HepG2 (cell line): ENCODE data around the gene CYP4F8. TPM values are rescaled to one million over a fixed set of nuclear protein-coding genes. Genes with fewer than 3 reads are reported as not detected.

Experiments
- ATAC-seq: fragments of 200-7000 bp; cut with Tn5 transposase; 3 replicates; pipeline ENCODE4 v1.9.1; 2020; ENCODE audit warnings: mild to moderate bottlenecking, moderate library complexity
- Bru-seq: library from RNA; stranded (reverse); fragments of 400-500 nt; gene quantifications from one replicate; lab custom pipeline; 2021; lab: Mats Ljungman, UMichigan
- BruChase-seq, 2 experiments: library from RNA; stranded (reverse); fragments of 400-500 nt; gene quantifications; one replicate each; lab custom pipeline; 2021; lab: Mats Ljungman, UMichigan
- BruUV-seq: library from RNA; stranded (reverse); fragments of 400-500 nt; replicated peaks from 2 replicates; lab custom pipeline; 2021; lab: Mats Ljungman, UMichigan
- CTCF ChIA-PET: fragments of 300-600 bp; formaldehyde crosslinking; extraction: SDS; loops from one replicate; lab custom pipeline; 2021; ENCODE audit warnings: low total read pairs, inconsistent platforms, low intra/inter-chr PET ratio; lab: Yijun Ruan, JAX
- POLR2A ChIA-PET: fragments of 350-600 bp; sonication (Branson Sonifier 250); formaldehyde crosslinking; loops from one replicate; lab custom pipeline; 2020; ENCODE audit warnings: antibody characterized with exemption, inconsistent platforms; lab: Yijun Ruan, JAX
- DNase-seq: peaks from one replicate; pipeline ENCODE4 v3.0.0-alpha.2; 2015; ENCODE audit warnings: low spot score
- FAIRE-seq: peaks from 3 replicates; lab custom pipeline; 2011; peaks lifted over from hg19 to GRCh38; lab: Jason Lieb, UNC
- H2AFZ ChIP-seq: one replicate; pipeline ENCODE4 v1.6.1; 2011; ENCODE audit warnings: low read length, inconsistent platforms
- H3K27ac ChIP-seq: fragments of 300-600 bp; 3 replicates; pipeline ENCODE4 v1.8.0; 2011; ENCODE audit warnings: mixed run types, mild to moderate bottlenecking, mixed read lengths, low read length, inconsistent platforms; ENCODE audit not compliant: insufficient read depth; ENCODE audit errors: extremely low read length
- H3K27me3 ChIP-seq, 2 experiments: fragments of 200-600 bp in 1 of 2; 2 replicates in 1 of 2; 3 replicates in 1 of 2; pipeline versions ENCODE4 v1.6.0 to v1.8.0; 2011; ENCODE audit warnings: low read length in 2 of 2, mild to moderate bottlenecking in 2 of 2, moderate library complexity in 2 of 2, inconsistent platforms in 1 of 2; ENCODE audit not compliant: insufficient read depth in 2 of 2, control insufficient read depth in 1 of 2
- H3K36me3 ChIP-seq, 2 experiments: fragments of 200-600 bp in 1 of 2; replicated peaks in 1 of 2; 2 replicates in 1 of 2; 3 replicates in 1 of 2; pipeline versions ENCODE4 v1.5.1 to v1.8.0; 2011; ENCODE audit warnings: low read length in 2 of 2, inconsistent platforms in 1 of 2; ENCODE audit not compliant: insufficient read depth in 2 of 2, control insufficient read depth in 1 of 2
- H3K4me1 ChIP-seq: 2 replicates; pipeline ENCODE4 v1.5.1; 2012; ENCODE audit warnings: low read length, inconsistent platforms; ENCODE audit not compliant: insufficient read depth
- H3K4me2 ChIP-seq: 2 replicates; pipeline ENCODE4 v1.6.0; 2011; ENCODE audit warnings: low read depth, low read length, inconsistent platforms
- H3K4me3 ChIP-seq, 3 experiments: fragments of 200-600 bp in 1 of 3; sonication (generic), shearing (Covaris generic) in 1 of 3; replicated peaks in 1 of 3; 2 replicates each; pipeline ENCODE4 v1.5.1; 2011 to 2016; ENCODE audit warnings: low read length in 3 of 3, inconsistent platforms in 2 of 3, low read depth in 2 of 3, mild to moderate bottlenecking in 2 of 3, control low read depth in 1 of 3, mixed read lengths in 1 of 3; ENCODE audit not compliant: insufficient read depth in 1 of 3
- H3K79me2 ChIP-seq: one replicate; pipeline ENCODE4 v1.6.1; 2011; ENCODE audit warnings: low read length, inconsistent platforms; ENCODE audit not compliant: insufficient read depth
- H3K9ac ChIP-seq: 2 replicates; pipeline ENCODE4 v1.6.0; 2011; ENCODE audit warnings: mild to moderate bottlenecking, low read depth, low read length, inconsistent platforms; ENCODE audit not compliant: insufficient read depth
- H3K9me3 ChIP-seq: 2 replicates; pipeline ENCODE4 v1.5.1; 2012; ENCODE audit warnings: mild to moderate bottlenecking, low read length
- H4K20me1 ChIP-seq: 2 replicates; pipeline ENCODE4 v1.6.0; 2011; ENCODE audit warnings: inconsistent platforms, mild to moderate bottlenecking, low read length, moderate library complexity; ENCODE audit not compliant: insufficient read depth
- DR1 ChIP-seq: sonication (generic); formaldehyde crosslinking; IDR thresholded peaks from 2 replicates; pipeline ENCODE4 v1.8.0; 2021; ENCODE audit warnings: mild to moderate bottlenecking, missing genetic modification reagents, inconsistent platforms
- FOXM1 ChIP-seq: sonication (generic); formaldehyde crosslinking; IDR thresholded peaks from 2 replicates; pipeline ENCODE4 v1.5.0; 2020; ENCODE audit warnings: missing genetic modification reagents
- GTF3A ChIP-seq: sonication (generic); formaldehyde crosslinking; conservative IDR thresholded peaks from 2 replicates; pipeline ENCODE4 v1.4.0; 2020; ENCODE audit warnings: mild to moderate bottlenecking, missing genetic modification reagents
- MAFF ChIP-seq: IDR thresholded peaks from 2 replicates; pipeline ENCODE4 v1.6.1; 2011; ENCODE audit warnings: low read depth, low read length, improper control_type of control experiment
- MAFK ChIP-seq, 2 experiments: IDR thresholded peaks in 1 of 2; conservative IDR thresholded peaks in 1 of 2; 2 replicates each; pipeline ENCODE4 v1.6.1; 2011; ENCODE audit warnings: improper control_type of control experiment in 2 of 2, low read length in 2 of 2
- NR2F1 ChIP-seq, 2 experiments: fragments of 450-650 bp in 1 of 2; formaldehyde crosslinking in 1 of 2; IDR thresholded peaks; 2 replicates each; pipeline versions ENCODE4 v1.5.0 to v1.6.1; 2016 to 2020; ENCODE audit warnings: mild to moderate bottlenecking in 1 of 2, missing compliant biosample characterization in 1 of 2, missing genetic modification reagents in 1 of 2, moderate library complexity in 1 of 2
- NR2F6 ChIP-seq, 2 experiments: IDR thresholded peaks; 2 replicates each; pipeline ENCODE4 v1.6.1; 2016; ENCODE audit warnings: antibody characterized with exemption in 1 of 2, mild to moderate bottlenecking in 1 of 2
- PBX2 ChIP-seq: IDR thresholded peaks from 2 replicates; pipeline ENCODE4 v1.6.1; 2016; ENCODE audit warnings: control low read depth
- PITX1 ChIP-seq: sonication (generic); formaldehyde crosslinking; IDR thresholded peaks from 2 replicates; pipeline ENCODE4 v1.5.1; 2020; ENCODE audit warnings: mild to moderate bottlenecking, missing genetic modification reagents
- SOX13 ChIP-seq, 3 experiments: fragments of 450-650 bp in 1 of 3; sonication (generic) in 1 of 3; formaldehyde crosslinking in 1 of 3; IDR thresholded peaks in 2 of 3; conservative IDR thresholded peaks in 1 of 3; 2 replicates each; pipeline versions ENCODE4 v1.5.0 to v1.6.1; 2016 to 2020; ENCODE audit warnings: antibody characterized with exemption in 1 of 3, mild to moderate bottlenecking in 1 of 3, missing compliant biosample characterization in 1 of 3, missing genetic modification reagents in 1 of 3, moderate library complexity in 1 of 3
- TCF7L2 ChIP-seq: IDR thresholded peaks from 2 replicates; pipeline ENCODE4 v1.6.1; 2011; ENCODE audit warnings: mild to moderate bottlenecking, low read depth, low read length, moderate library complexity
- TFAP4 ChIP-seq: sonication (generic); IDR thresholded peaks from 2 replicates; pipeline ENCODE4 v1.6.1; 2016; ENCODE audit warnings: low read depth, borderline replicate concordance
- ZNF580 ChIP-seq: IDR thresholded peaks from 2 replicates; pipeline ENCODE4 v1.6.1; 2016; ENCODE audit warnings: low read depth, borderline replicate concordance
- ZNF841 ChIP-seq: sonication (generic); formaldehyde crosslinking; IDR thresholded peaks from 2 replicates; pipeline ENCODE4 v1.8.1; 2023; ENCODE audit warnings: missing genetic modification reagents, borderline replicate concordance
- WGBS: methylation state at CpG from one replicate; pipeline ENCODE4 v1.1.6; 2017; ENCODE audit warnings: low lambda C conversion rate; 5-methylcytosine and 5-hydroxymethylcytosine counted together
- in situ Hi-C: cut with HindIII; loops from 2 replicates; pipeline ENCODE4 v1.10.0; 2017; ENCODE audit warnings: low pct_unique_long_range_greater_than_20kb; ENCODE audit not compliant: extremely low pct_ligation_motif_present
- intact Hi-C: fragments of 100-400 bp; cut with micrococcal nuclease; formaldehyde crosslinking; loops from one replicate; pipeline ENCODE4 v1.10.0; 2022; ENCODE audit not compliant: unreplicated experiment
- long read RNA-seq, 2 experiments: library from RNA in 1 of 2; library from polyadenylated mRNA in 1 of 2; stranded (forward) in 1 of 2; unstranded in 1 of 2; transcript quantifications; one replicate each; pipeline ENCODE4 v2.0.0, GENCODE V29; 2019 to 2022
- polyA minus RNA-seq, 3 experiments: library from RNA; depleted of rRNA, polyadenylated mRNA; stranded (reverse); fragments of >200 nt; gene quantifications; 2 replicates each; pipeline ENCODE4 v1.2.3, GENCODE V29; 2011; ENCODE audit warnings: low replicate concordance in 1 of 3
- polyA plus RNA-seq, 8 experiments: library from polyadenylated mRNA; depleted of rRNA in 3 of 8; stranded (reverse) in 7 of 8; unstranded in 1 of 8; fragments of >200 nt; fragmentation: Illumina TruSeq in 4 of 8; extraction: Trizol in 4 of 8; gene quantifications; 2 replicates each; pipeline versions ENCODE4 v1.2.1 to v1.2.3, GENCODE V29; 2011 to 2016; ENCODE audit warnings: low read depth in 4 of 8, missing spikeins in 1 of 8, mixed read lengths in 1 of 8; ENCODE audit not compliant: insufficient read depth in 1 of 8
- total RNA-seq, 5 experiments: library from RNA; depleted of rRNA; stranded (reverse); fragments of >200 nt; fragmentation: Illumina TruSeq; extraction: Trizol; gene quantifications; 2 replicates each; pipeline ENCODE4 v1.2.3, GENCODE V29; 2016; ENCODE audit warnings: low read depth in 1 of 5

The CYP4F8 gene
- not detected in 2 replicates for total RNA-seq (2016; rRNA removed; fragmentation: Illumina TruSeq; extraction: Trizol)
- total RNA-seq (2016; cell fraction: cytosol; rRNA removed; fragmentation: Illumina TruSeq; extraction: Trizol; ENCODE audit: low read depth) = not detected in 2 replicates
- not detected in 2 replicates for total RNA-seq (2016; cell fraction: insoluble cytoplasmic fraction; rRNA removed; fragmentation: Illumina TruSeq; extraction: Trizol)
- not detected in 2 replicates for total RNA-seq (2016; cell fraction: membrane; rRNA removed; fragmentation: Illumina TruSeq; extraction: Trizol)
- total RNA-seq (2016; cell fraction: nucleus; rRNA removed; fragmentation: Illumina TruSeq; extraction: Trizol) = not detected in 2 replicates
- not detected in 2 replicates for polyA plus RNA-seq (2011; rRNA removed)
- polyA plus RNA-seq (2011; cell fraction: cytosol; rRNA removed) = not detected in 2 replicates
- not detected in 2 replicates for polyA plus RNA-seq (2011; cell fraction: nucleus; rRNA removed)
- not detected in 2 replicates for polyA plus RNA-seq (2012)
- not detected in 2 replicates for polyA plus RNA-seq (2016; cell fraction: cytosol; fragmentation: Illumina TruSeq; extraction: Trizol; ENCODE audit: low read depth)
- not detected in 2 replicates for polyA plus RNA-seq (2016; cell fraction: insoluble cytoplasmic fraction; fragmentation: Illumina TruSeq; extraction: Trizol; ENCODE audit: low read depth)
- not detected in 2 replicates for polyA plus RNA-seq (2016; cell fraction: membrane; fragmentation: Illumina TruSeq; extraction: Trizol; ENCODE audit: low read depth)
- not detected in 2 replicates for polyA plus RNA-seq (2016; cell fraction: nucleus; fragmentation: Illumina TruSeq; extraction: Trizol; ENCODE audit: insufficient read depth, low read depth)
- polyA minus RNA-seq (2011; rRNA and poly(A)+ RNA removed; ENCODE audit: low replicate concordance) = not detected in 2 replicates
- polyA minus RNA-seq (2011; cell fraction: cytosol; rRNA and poly(A)+ RNA removed) = not detected in 2 replicates
- polyA minus RNA-seq (2011; cell fraction: nucleus; rRNA and poly(A)+ RNA removed) = not detected in 2 replicates
- Bru-seq, nascent RNA = percentile 5 among the genes with signal in this experiment
- BruChase-seq, experiment 1, labeled RNA remaining after a 6-hour chase = not detected
- not detected for BruChase-seq, experiment 2, labeled RNA remaining after a 2-hour chase
- long read RNA-seq, experiment 1 = 0 reads
- long read RNA-seq, experiment 2 = 0 reads

- H3K36me3 ChIP-seq = no peaks in the 10 kb centered on the region
- 10% methylated on average over 5 of the region's 8 CpGs for whole genome bisulfite sequencing
- no peaks in the 10 kb centered on the region for H3K79me2 ChIP-seq
- no peak within 1 kb of the TSS for H2AFZ ChIP-seq
- no peaks in the 10 kb centered on the region for H3K9me3 ChIP-seq
- no TSS peak for BruUV-seq
- no peak within 1 kb of the TSS for H3K9ac ChIP-seq
- POLR2A ChIA-PET = no interaction called here
- intact Hi-C loops = no loop called here
- TF ChIP-seq ZNF841 (CRISPR knock-in tag) = no peak
- TF ChIP-seq TCF7L2 = no peak
- TF ChIP-seq NR2F6 (IDR thresholded peaks at IDR 0.05) = peak; percentile 55
- peak; percentile 23; the same call in 1 of the 2 replicates for TF ChIP-seq NR2F6 (CRISPR knock-in tag; IDR thresholded peaks at IDR 0.05)
- TF ChIP-seq DR1 = no peak
- TF ChIP-seq MAFF = peak; percentile 61
- no peak for TF ChIP-seq SOX13 (IDR thresholded peaks at IDR 0.05)
- TF ChIP-seq SOX13 (CRISPR knock-in tag; conservative IDR thresholded peaks at IDR 0.05 in 1 of 2, IDR thresholded peaks at IDR 0.05 in 1 of 2) = 0 out of 4 replicates have a peak, but pooled peaks of 1 of the 2 experiments have one; percentile 12
- peak; percentile 80; the same call in 1 of the 2 replicates for TF ChIP-seq TFAP4
- TF ChIP-seq ZNF580 = no peak
- TF ChIP-seq PBX2 (CRISPR knock-in tag) = peak; percentile 54; the same call in 1 of the 2 replicates
- TF ChIP-seq MAFK (conservative IDR thresholded peaks at IDR 0.05 in 1 of 2, IDR thresholded peaks at IDR 0.05 in 1 of 2; ENCODE audit: low read length in 2 of 2) = peak; percentile 55 to 57
- 0 out of 4 replicates have a peak, but pooled peaks of 1 of the 2 experiments have one; percentile 9 for TF ChIP-seq NR2F1 (CRISPR knock-in tag; IDR thresholded peaks at IDR 0.05)
- 0 out of 2 replicates have a peak, but pooled peaks have one; percentile 52 for TF ChIP-seq PITX1 (CRISPR knock-in tag)
- TF ChIP-seq GTF3A = no peak
- TF ChIP-seq FOXM1 (CRISPR knock-in tag) = no peak
- TF ChIP-seq, all 625 proteins: peak for 8
- CTCF ChIA-PET = no interaction called here
- ATAC-seq (no peak; the same call in 1 of the 3 replicates), FAIRE-seq (no peak), DNase-seq (no peak)
- Histone ChIP-seq H3K27me3 (no peaks in the 10 kb centered on the region; a peak in 1 of 5 replicates), H4K20me1 (no peaks in the 10 kb centered on the region), H3K4me3 (no peak within 1 kb of the TSS), H3K27ac (no peak within 1 kb of the TSS), H3K4me1 (no peaks in the 10 kb centered on the region), H3K4me2 (no peak within 1 kb of the TSS)
- in situ Hi-C loops = no loop called here
Measured at GRCh38 chr19:15614507-15615379, at the start of gene CYP4F8. CYP4F8 (plus strand) TSS chr19:15615218; CDS start chr19:15615617, 399 bp downstream.
